GM12878 (cell line): Measurements from ENCODE around the gene ULBP3. TPM values are rescaled to one million over a fixed set of nuclear protein-coding genes. Genes with fewer than 3 reads are reported as not detected.

ENCODE experiments used
- ATAC-seq: fragments of 200-7000 bp; cut with Tn5 transposase; 3 replicates; pipeline ENCODE4 v1.9.1; 2020; ENCODE audit warnings: mild to moderate bottlenecking, moderate library complexity
- BruUV-seq: library from RNA; stranded (reverse); fragments of 400-500 nt; replicated peaks from 2 replicates; lab custom pipeline; 2021; lab: Mats Ljungman, UMichigan
- CTCF ChIA-PET: fragments of 300-600 bp; sonication (Branson Sonifier 250); formaldehyde crosslinking; extraction: SDS; loops from one replicate; lab custom pipeline; 2021; ENCODE audit warnings: inconsistent platforms; lab: Yijun Ruan, JAX
- POLR2A ChIA-PET: fragments of 350-600 bp; formaldehyde crosslinking; extraction: SDS; loops from one replicate; lab custom pipeline; 2021; ENCODE audit warnings: inconsistent platforms; lab: Charles Lee
- RAD21 ChIA-PET: fragments of 300-600 bp; sonication (Branson Sonifier 250); formaldehyde crosslinking; loops from one replicate; lab custom pipeline; 2023; ENCODE audit warnings: antibody characterized with exemption; ENCODE audit not compliant: unreplicated experiment; lab: Charles Lee
- SMC1A ChIA-PET: fragments of 300-600 bp; sonication (Branson Sonifier 250); formaldehyde crosslinking; loops from one replicate; lab custom pipeline; 2023; ENCODE audit not compliant: unreplicated experiment, uncharacterized antibody; lab: Charles Lee
- DNase-seq: peaks from one replicate; pipeline ENCODE4 v3.0.0-alpha.2; 2011; ENCODE audit warnings: low read depth, low spot score
- FAIRE-seq: peaks from 3 replicates; lab custom pipeline; 2011; peaks lifted over from hg19 to GRCh38; lab: Jason Lieb, UNC
- H2AFZ ChIP-seq: 2 replicates; pipeline ENCODE4 v1.6.0; 2011; ENCODE audit warnings: low read depth, low read length, control low read depth; ENCODE audit not compliant: control insufficient read depth
- H3K27ac ChIP-seq: 2 replicates; pipeline ENCODE4 v1.5.1; 2011; ENCODE audit warnings: control low read depth; ENCODE audit not compliant: control insufficient read depth, insufficient read depth
- H3K27me3 ChIP-seq, 2 experiments: replicated peaks in 1 of 2; 2 replicates each; pipeline versions ENCODE4 v1.6.0 to v1.6.1; 2011; ENCODE audit warnings: low read length in 1 of 2; ENCODE audit not compliant: control insufficient read depth in 2 of 2, insufficient read depth in 2 of 2
- H3K36me3 ChIP-seq, 2 experiments: 2 replicates each; pipeline ENCODE4 v1.5.1; 2011; ENCODE audit warnings: low read length in 1 of 2; ENCODE audit not compliant: control insufficient read depth in 2 of 2, insufficient read depth in 2 of 2
- H3K4me1 ChIP-seq: 2 replicates; pipeline ENCODE4 v1.6.1; 2011; ENCODE audit warnings: mild to moderate bottlenecking, low read length, moderate library complexity, mixed read lengths; ENCODE audit not compliant: control insufficient read depth, insufficient read depth
- H3K4me2 ChIP-seq: 2 replicates; pipeline ENCODE4 v1.6.0; 2011; ENCODE audit warnings: control low read depth; ENCODE audit not compliant: control insufficient read depth, insufficient read depth
- H3K4me3 ChIP-seq: fragments of 200-600 bp; sonication (generic); 2 replicates; pipeline ENCODE4 v1.5.1; 2016
- H3K79me2 ChIP-seq: 2 replicates; pipeline ENCODE4 v1.6.0; 2011; ENCODE audit warnings: low read length; ENCODE audit not compliant: control insufficient read depth, insufficient read depth
- H3K9ac ChIP-seq: 2 replicates; pipeline ENCODE4 v1.8.0; 2011; ENCODE audit warnings: low read length, control low read depth, mixed read lengths; ENCODE audit not compliant: control insufficient read depth, insufficient read depth
- H3K9me3 ChIP-seq: replicated peaks from 3 replicates; pipeline ENCODE4 v1.5.1; 2011; ENCODE audit warnings: mild to moderate bottlenecking, low read length; ENCODE audit not compliant: control insufficient read depth, insufficient read depth
- H4K20me1 ChIP-seq: 2 replicates; pipeline ENCODE4 v1.6.0; 2011; ENCODE audit not compliant: control insufficient read depth, insufficient read depth
- CREM ChIP-seq: IDR thresholded peaks from 2 replicates; pipeline ENCODE4 v1.6.1; 2014; ENCODE audit warnings: antibody characterized with exemption, low read depth
- DPF2 ChIP-seq: fragments of 450-650 bp; IDR thresholded peaks from 2 replicates; pipeline ENCODE4 v1.6.1; 2017; ENCODE audit warnings: mild to moderate bottlenecking
- ETV6 ChIP-seq, 2 experiments: fragments of 450-650 bp in 1 of 2; IDR thresholded peaks in 1 of 2; conservative IDR thresholded peaks in 1 of 2; 2 replicates each; pipeline ENCODE4 v1.6.1; 2014; ENCODE audit warnings: antibody characterized with exemption in 1 of 2, borderline replicate concordance in 1 of 2, low read depth in 1 of 2, mild to moderate bottlenecking in 1 of 2, moderate library complexity in 1 of 2
- FOXM1 ChIP-seq: IDR thresholded peaks from 2 replicates; pipeline ENCODE4 v1.6.1; 2012; ENCODE audit warnings: low read depth, mild to moderate bottlenecking, inconsistent platforms, low read length, moderate library complexity
- GABPA ChIP-seq: IDR thresholded peaks from 2 replicates; pipeline ENCODE4 v1.6.1; 2014; ENCODE audit warnings: antibody characterized with exemption, low read depth, mild to moderate bottlenecking, inconsistent platforms
- HCFC1 ChIP-seq: fragments of 150-350 bp; IDR thresholded peaks from 2 replicates; pipeline ENCODE4 v1.6.1; 2014; ENCODE audit warnings: low read length
- PRDM15 ChIP-seq: fragments of 450-650 bp; formaldehyde crosslinking; IDR thresholded peaks from 2 replicates; pipeline ENCODE4 v1.4.0; 2020; ENCODE audit warnings: mild to moderate bottlenecking, moderate library complexity
- RELA ChIP-seq: fragments of 450-650 bp; IDR thresholded peaks from 2 replicates; pipeline ENCODE4 v1.8.0; 2014; ENCODE audit warnings: borderline replicate concordance; ENCODE audit not compliant: partially characterized antibody
- RELB ChIP-seq: fragments of 450-650 bp; IDR thresholded peaks from 2 replicates; pipeline ENCODE4 v1.6.1; 2017; ENCODE audit warnings: low read depth, mild to moderate bottlenecking, moderate library complexity
- SKIL ChIP-seq: fragments of 450-650 bp; IDR thresholded peaks from 2 replicates; pipeline ENCODE4 v1.6.1; 2017; ENCODE audit warnings: mild to moderate bottlenecking, low read depth, inconsistent platforms; ENCODE audit not compliant: poor library complexity, severe bottlenecking
- SMAD5 ChIP-seq: IDR thresholded peaks from 2 replicates; pipeline ENCODE4 v1.6.1; 2016; ENCODE audit warnings: antibody characterized with exemption, low read depth
- STAT3 ChIP-seq: IDR thresholded peaks from 2 replicates; pipeline ENCODE4 v1.6.1; 2011; ENCODE audit warnings: low read depth, low read length, improper control_type of control experiment
- ZBTB11 ChIP-seq: fragments of 450-650 bp; formaldehyde crosslinking; IDR thresholded peaks from 2 replicates; pipeline ENCODE4 v1.5.0; 2022; ENCODE audit warnings: mild to moderate bottlenecking, missing genetic modification characterization
- ZNF24 ChIP-seq: fragments of 450-650 bp; IDR thresholded peaks from 2 replicates; pipeline ENCODE4 v1.6.1; 2017; ENCODE audit warnings: antibody characterized with exemption, mild to moderate bottlenecking
- WGBS: methylation state at CpG from one replicate; pipeline ENCODE4 v1.1.6; 2016; ENCODE audit warnings: low lambda C conversion rate; ENCODE audit not compliant: insufficient replicate concordance, insufficient coverage; ENCODE audit errors: missing lambda C conversion rate; 5-methylcytosine and 5-hydroxymethylcytosine counted together
- in situ Hi-C: fragments of 300-500 bp; cut with MboI; formaldehyde crosslinking; loops from 9 replicates; pipeline ENCODE4 v1.14.3; 2018; ENCODE audit warnings: mixed read lengths
- intact Hi-C: fragments of 100-400 bp; cut with micrococcal nuclease; formaldehyde crosslinking; loops from one replicate; pipeline ENCODE4 v1.14.2; 2022; ENCODE audit not compliant: unreplicated experiment
- polyA plus RNA-seq, 11 experiments: library from polyadenylated mRNA; depleted of rRNA in 4 of 11; unstranded in 6 of 11; stranded (reverse) in 5 of 11; fragments of >200 nt; fragmentation: Nextera tagmentation in 4 of 11; fragmentation: Illumina TruSeq in 1 of 11; extraction: Ambion mirVana in 4 of 11; extraction: Trizol in 1 of 11; gene quantifications; 1 replicate in 1 of 11; 2 replicates in 10 of 11; pipeline versions ENCODE4 v1.2.1 to v1.2.3, GENCODE V29; 2011 to 2016; ENCODE audit warnings: inconsistent platforms in 2 of 11, missing spikeins in 2 of 11, low read depth in 1 of 11
- total RNA-seq, 4 experiments: library from RNA; depleted of rRNA in 3 of 4; stranded (reverse); fragments of >200 nt in 3 of 4; fragmentation: Illumina TruSeq in 1 of 4; extraction: Trizol in 1 of 4; gene quantifications; 2 replicates each; pipeline versions ENCODE4 v1.2.1 to v1.2.3, GENCODE V29; 2013 to 2021

ULBP3 gene
- total and polyA plus RNA-seq, 10 of the 15 experiments (the other 5 are each of a cell fraction or from before 2014, with no cell fraction given) = 0.08 to 0.16 TPM; not detected in 8

GRCh38 chr6:150024646-150025155 lies 44.2 kb downstream of the ULBP3 start:
- BruUV-seq = no TSS peak
- no peaks in the 10 kb centered on the region for H4K20me1 ChIP-seq
- H3K4me3 ChIP-seq = no peak overlapping the region
- no peak for DNase-seq
- ChIA-PET POLR2A (no interaction called here), CTCF (no interaction called here), SMC1A (interaction anchor here (0.9 kb wide), 1 partner anchor 370 kb away, joined by 3 read pairs; no protein-coding TSS in a partner anchor), RAD21 (no interaction called here)
- no peaks in the 10 kb centered on the region for H3K36me3 ChIP-seq
- no peak overlapping the region for H3K4me2 ChIP-seq
- H3K27ac ChIP-seq = no peak overlapping the region
- no peaks in the 10 kb centered on the region for H3K9me3 ChIP-seq
- no peak for ATAC-seq
- no peak overlapping the region for H2AFZ ChIP-seq
- in situ Hi-C loops (no loop called here), intact Hi-C loops (no loop called here)
- no peaks in the 10 kb centered on the region for H3K79me2 ChIP-seq
- peaks cover 0 to 12% of the 10 kb centered on the region in 2 experiments; a peak in 3 of 4 replicates for H3K27me3 ChIP-seq
- no peaks in the 10 kb centered on the region for H3K4me1 ChIP-seq
- FAIRE-seq = no peak
- no peak overlapping the region for H3K9ac ChIP-seq
- 43% methylated on average over 11 of the region's 11 CpGs for WGBS
- TF ChIP-seq RELA = no peak
- TF ChIP-seq HCFC1 = no peak
- TF ChIP-seq CREM = no peak
- TF ChIP-seq ZNF24 = no peak
- TF ChIP-seq RELB = no peak
- no peak for TF ChIP-seq PRDM15 (CRISPR knock-in tag)
- no peak for TF ChIP-seq STAT3
- TF ChIP-seq SMAD5 = no peak
- TF ChIP-seq GABPA = no peak
- no peak for TF ChIP-seq SKIL
- no peak for TF ChIP-seq ZBTB11
- TF ChIP-seq ETV6 (conservative IDR thresholded peaks at IDR 0.05 in 1 of 2, IDR thresholded peaks at IDR 0.05 in 1 of 2; ENCODE audit: borderline replicate concordance in 1 of 2, low read depth in 1 of 2) = no peak
- TF ChIP-seq DPF2 = no peak
- TF ChIP-seq FOXM1 = no peak
